H1 (cell line): Measurements from ENCODE around the gene ANKRD36. TPM values are rescaled to one million over a fixed set of nuclear protein-coding genes. Genes with fewer than 3 reads are reported as not detected.
"Not testable (repeated sequence)": the region's sequence is repeated elsewhere in the genome, so short reads cannot be mapped to it uniquely, and the experiment has no call there.

Experiments used
- CTCF ChIA-PET: fragments of 300-600 bp; sonication (Branson Sonifier 250); formaldehyde crosslinking; loops from one replicate; lab custom pipeline; 2021; ENCODE audit not compliant: partially characterized antibody; lab: Charles Lee
- POLR2A ChIA-PET: fragments of 300-600 bp; sonication (Branson Sonifier 250); formaldehyde crosslinking; loops from one replicate; lab custom pipeline; 2021; ENCODE audit warnings: inconsistent platforms; ENCODE audit not compliant: partially characterized antibody; lab: Charles Lee
- DNase-seq, 2 experiments: peaks; one replicate each; pipeline versions ENCODE4 v3.0.0 to v3.0.0-alpha.2; 2010 to 2022; ENCODE audit warnings: low spot score in 2 of 2, low read depth in 1 of 2, mixed read lengths in 1 of 2
- FAIRE-seq: peaks from 2 replicates; lab custom pipeline; 2011; peaks lifted over from hg19 to GRCh38; lab: Jason Lieb, UNC
- H2AFZ ChIP-seq: 2 replicates; pipeline ENCODE4 v1.8.1; 2012; ENCODE audit warnings: low read length, inconsistent platforms
- H2AK5ac ChIP-seq: 2 replicates; pipeline ENCODE4 v1.6.1; 2013; ENCODE audit warnings: low read depth, low read length
- H2BK120ac ChIP-seq: replicated peaks from 2 replicates; pipeline ENCODE3; 2013; ENCODE audit warnings: low read depth, low read length, inconsistent platforms
- H2BK12ac ChIP-seq: 2 replicates; pipeline ENCODE4 v1.6.1; 2013; ENCODE audit warnings: low read depth, low read length
- H2BK15ac ChIP-seq: 2 replicates; pipeline ENCODE4 v1.6.1; 2013; ENCODE audit warnings: low read length
- H2BK20ac ChIP-seq: 2 replicates; pipeline ENCODE4 v1.6.1; 2013; ENCODE audit warnings: low read length
- H2BK5ac ChIP-seq: 2 replicates; pipeline ENCODE4 v1.6.1; 2013; ENCODE audit warnings: low read depth, low read length
- H3K14ac ChIP-seq: 2 replicates; pipeline ENCODE4 v1.6.1; 2013; ENCODE audit warnings: inconsistent platforms; ENCODE audit not compliant: insufficient read length
- H3K18ac ChIP-seq: 2 replicates; pipeline ENCODE4 v1.6.1; 2013; ENCODE audit warnings: low read length; ENCODE audit errors: extremely low read depth
- H3K23ac ChIP-seq: 2 replicates; pipeline ENCODE4 v1.6.1; 2013; ENCODE audit warnings: inconsistent platforms; ENCODE audit not compliant: insufficient read length
- H3K23me2 ChIP-seq: 2 replicates; pipeline ENCODE4 v1.6.1; 2013; ENCODE audit warnings: low read depth, low read length
- H3K27ac ChIP-seq: 2 replicates; pipeline ENCODE4 v1.6.1; 2011; ENCODE audit warnings: low read depth, low read length, inconsistent platforms
- H3K27me3 ChIP-seq, 4 experiments: replicated peaks in 1 of 4; 1 replicate in 1 of 4; 2 replicates in 3 of 4; pipeline versions ENCODE4 v1.6.1 to v1.8.1; 2011 to 2013; ENCODE audit warnings: low read length in 3 of 4, mild to moderate bottlenecking in 3 of 4, inconsistent platforms in 2 of 4, mixed read lengths in 2 of 4, moderate library complexity in 1 of 4; ENCODE audit not compliant: control insufficient read depth in 3 of 4, insufficient read depth in 3 of 4; ENCODE audit errors: extremely low read depth in 1 of 4
- H3K36me3 ChIP-seq, 4 experiments: 2 replicates each; pipeline versions ENCODE4 v1.6.1 to v1.8.1; 2011 to 2013; ENCODE audit warnings: mild to moderate bottlenecking in 4 of 4, low read length in 3 of 4, moderate library complexity in 2 of 4, control low read depth in 1 of 4, inconsistent platforms in 1 of 4; ENCODE audit not compliant: insufficient read depth in 4 of 4, control insufficient read depth in 2 of 4
- H3K4ac ChIP-seq: replicated peaks from 2 replicates; pipeline ENCODE3; 2013; ENCODE audit warnings: low read length, low read depth, mixed read lengths, inconsistent platforms; ENCODE audit not compliant: insufficient read length
- H3K4me1 ChIP-seq, 4 experiments: replicated peaks in 1 of 4; 1 replicate in 1 of 4; 2 replicates in 3 of 4; pipeline versions ENCODE4 v1.6.1 to v1.8.1; 2011 to 2013; ENCODE audit warnings: low read length in 3 of 4, inconsistent platforms in 2 of 4, mixed read lengths in 1 of 4; ENCODE audit not compliant: insufficient read depth in 4 of 4, control insufficient read depth in 3 of 4
- H3K4me2 ChIP-seq, 2 experiments: 2 replicates each; pipeline versions ENCODE4 v1.6.1 to v1.8.1; 2011 to 2013; ENCODE audit warnings: low read depth in 2 of 2, low read length in 2 of 2, control low read depth in 1 of 2, inconsistent platforms in 1 of 2, mild to moderate bottlenecking in 1 of 2; ENCODE audit not compliant: insufficient read depth in 1 of 2
- H3K4me3 ChIP-seq, 4 experiments: fragments of 200-600, 300-600 bp in 1 of 4; sonication (generic), shearing (Covaris generic), sonication (Bioruptor Twin) in 1 of 4; 2 replicates each; pipeline versions ENCODE4 v1.5.1 to v1.8.1; 2011 to 2016; ENCODE audit warnings: low read length in 4 of 4, low read depth in 3 of 4, control low read depth in 2 of 4, inconsistent platforms in 2 of 4, mild to moderate bottlenecking in 2 of 4, mixed read lengths in 1 of 4, moderate library complexity in 1 of 4; ENCODE audit not compliant: insufficient read depth in 2 of 4; ENCODE audit errors: extremely low read depth in 1 of 4
- H3K56ac ChIP-seq: replicated peaks from 2 replicates; pipeline ENCODE3; 2013; ENCODE audit warnings: low read depth, mild to moderate bottlenecking, mixed read lengths, low read length, inconsistent platforms; ENCODE audit not compliant: insufficient read length
- H3K79me1 ChIP-seq: 2 replicates; pipeline ENCODE4 v1.6.1; 2013; ENCODE audit warnings: low read depth, low read length, control low read depth
- H3K79me2 ChIP-seq, 2 experiments: 2 replicates each; pipeline versions ENCODE4 v1.6.1 to v1.8.1; 2012 to 2013; ENCODE audit warnings: low read length in 2 of 2, mild to moderate bottlenecking in 2 of 2, inconsistent platforms in 1 of 2; ENCODE audit not compliant: insufficient read depth in 2 of 2, control insufficient read depth in 1 of 2
- H3K9ac ChIP-seq, 4 experiments: replicated peaks in 1 of 4; 1 replicate in 1 of 4; 2 replicates in 3 of 4; pipeline versions ENCODE4 v1.6.1 to v1.8.1; 2011 to 2013; ENCODE audit warnings: low read depth in 3 of 4, low read length in 3 of 4, control low read depth in 2 of 4, mild to moderate bottlenecking in 2 of 4, moderate library complexity in 2 of 4, inconsistent platforms in 1 of 4; ENCODE audit errors: extremely low read depth in 1 of 4
- H3K9me3 ChIP-seq, 2 experiments: 2 replicates each; pipeline versions ENCODE4 v1.6.1 to v1.8.1; 2012 to 2013; ENCODE audit warnings: mild to moderate bottlenecking in 2 of 2, moderate library complexity in 2 of 2, control low read depth in 1 of 2, inconsistent platforms in 1 of 2, low read depth in 1 of 2, low read length in 1 of 2, mixed read lengths in 1 of 2; ENCODE audit not compliant: insufficient read depth in 2 of 2
- H4K20me1 ChIP-seq, 2 experiments: replicated peaks in 1 of 2; 2 replicates each; pipeline versions ENCODE3 to v1.8.1; 2011 to 2013; ENCODE audit warnings: inconsistent platforms in 2 of 2, low read length in 2 of 2, mild to moderate bottlenecking in 1 of 2; ENCODE audit not compliant: insufficient read depth in 2 of 2, control insufficient read depth in 1 of 2
- H4K5ac ChIP-seq: 2 replicates; pipeline ENCODE4 v1.6.1; 2013; ENCODE audit warnings: low read length, low read depth, mixed read lengths, inconsistent platforms; ENCODE audit not compliant: insufficient read length
- H4K8ac ChIP-seq: 2 replicates; pipeline ENCODE4 v1.8.0; 2013; ENCODE audit warnings: mild to moderate bottlenecking, moderate library complexity, low read length, inconsistent platforms; ENCODE audit not compliant: insufficient read depth; ENCODE audit errors: extremely low read depth
- H4K91ac ChIP-seq: replicated peaks from 2 replicates; pipeline ENCODE3; 2013; ENCODE audit warnings: low read length, mixed read lengths, inconsistent platforms; ENCODE audit not compliant: insufficient read length
- WGBS, 2 experiments: shearing (Covaris generic) in 1 of 2; methylation state at CpG; one replicate each; pipeline versions ENCODE4 v1.1.6 to v1.1.7; 2013 to 2015; ENCODE audit warnings: low lambda C conversion rate in 2 of 2, mixed read lengths in 2 of 2, inconsistent platforms in 1 of 2, low coverage in 1 of 2, missing lambda C conversion rate in 1 of 2; ENCODE audit not compliant: insufficient replicate concordance in 2 of 2, insufficient coverage in 1 of 2, insufficient read length in 1 of 2; ENCODE audit errors: extremely low coverage in 1 of 2, missing lambda C conversion rate in 1 of 2; 5-methylcytosine and 5-hydroxymethylcytosine counted together
- polyA plus RNA-seq, 7 experiments: library from polyadenylated mRNA; depleted of rRNA in 3 of 7; stranded (reverse) in 5 of 7; unstranded in 2 of 7; fragments of >200 nt in 5 of 7; fragments of 200-250 nt in 2 of 7; gene quantifications; 1 replicate in 5 of 7; 2 replicates in 1 of 7; 4 replicates in 1 of 7; pipeline versions ENCODE4 v1.2.1 to v1.2.3, GENCODE V29; 2011 to 2013; ENCODE audit warnings: missing spikeins in 2 of 7, mixed read lengths in 2 of 7
- small RNA-seq: library from polyadenylated mRNA; stranded (forward); fragments of <200 nt; extraction: miRNeasy Mini kit (QIAGEN cat#:217004); gene quantifications from one replicate; pipeline ENCODE3, GENCODE V24; 2013; ENCODE audit not compliant: insufficient read depth
- total RNA-seq: library from RNA; stranded (reverse); fragmentation: NEBNext Ultra II Directional; extraction: Animal tissue kit (Norgen Biotek cat#: 25700); gene quantifications from 2 replicates; pipeline ENCODE4 v1.2.1, GENCODE V29; 2021

Gene ANKRD36
- total and polyA plus RNA-seq, 2 of the 8 experiments (the other 6 are each of a cell fraction or from before 2014, with no cell fraction given), result 2.7 to 12.3 TPM

GRCh38 chr2:97293687-97294086 is 180.7 kb downstream of the ANKRD36 start:
- H3K4ac ChIP-seq, H3K4me1 ChIP-seq, H3K9ac ChIP-seq, H2AFZ ChIP-seq, H2BK12ac ChIP-seq, H2AK5ac ChIP-seq, H3K23me2 ChIP-seq, POLR2A ChIA-PET, H3K36me3 ChIP-seq, H4K91ac ChIP-seq, H3K4me2 ChIP-seq, H3K9me3 ChIP-seq, H3K23ac ChIP-seq, H3K27ac ChIP-seq, H3K79me1 ChIP-seq, H4K20me1 ChIP-seq, DNase-seq, H4K8ac ChIP-seq, H4K5ac ChIP-seq, H3K18ac ChIP-seq, H2BK15ac ChIP-seq, H2BK120ac ChIP-seq, CTCF ChIA-PET, H3K14ac ChIP-seq, H2BK20ac ChIP-seq, H3K56ac ChIP-seq, H3K27me3 ChIP-seq, H3K4me3 ChIP-seq, FAIRE-seq, H3K79me2 ChIP-seq, H2BK5ac ChIP-seq: not testable (repeated sequence)
- WGBS, 2 experiments, result 100% methylated on average over 1 of the region's 1 CpG; no CpG with 5 or more reads in 1 of the 2 experiments

Small RNAs within 50 kb of the gene (small RNA-seq; reads per million reads assigned to genes)
- gene RN7SL313P, result not detected

Other genes starting within 250 kb of the ANKRD36 start
- gene SEMA4C, start 243.1 kb upstream of the ANKRD36 start, total RNA-seq, result 67.3 and 74.3 TPM in 2 replicates
- gene SEMA4C, start 243.1 kb upstream of the ANKRD36 start, polyA plus RNA-seq (2011; rRNA removed), result 47.5 and 71.4 TPM in 2 replicates
- gene FAM178B, start 126.6 kb upstream of the ANKRD36 start, total RNA-seq, result 0.63 and 0.65 TPM in 2 replicates
- 0.91 and 1.4 TPM in 2 replicates for gene FAM178B, start 126.6 kb upstream of the ANKRD36 start, polyA plus RNA-seq (2011; rRNA removed)
- 36.9 and 39.4 TPM in 2 replicates for gene FAHD2B, start 18.3 kb upstream of the ANKRD36 start, total RNA-seq
- 23.5 and 27.5 TPM in 2 replicates for gene FAHD2B, start 18.3 kb upstream of the ANKRD36 start, polyA plus RNA-seq (2011; rRNA removed)